Activated CD4-positive, CD25-positive, alpha-beta regulatory T cell treated with anti-CD3 and anti-CD28 coated beads, Interleukin-2, amount 50 U/mL, for 72 hours (primary cell): ENCODE data around the gene MAPK12.

Experiments
- DNase-seq: peaks from one replicate; pipeline ENCODE4 v3.0.0; 2021

The MAPK12 gene

DNA sequence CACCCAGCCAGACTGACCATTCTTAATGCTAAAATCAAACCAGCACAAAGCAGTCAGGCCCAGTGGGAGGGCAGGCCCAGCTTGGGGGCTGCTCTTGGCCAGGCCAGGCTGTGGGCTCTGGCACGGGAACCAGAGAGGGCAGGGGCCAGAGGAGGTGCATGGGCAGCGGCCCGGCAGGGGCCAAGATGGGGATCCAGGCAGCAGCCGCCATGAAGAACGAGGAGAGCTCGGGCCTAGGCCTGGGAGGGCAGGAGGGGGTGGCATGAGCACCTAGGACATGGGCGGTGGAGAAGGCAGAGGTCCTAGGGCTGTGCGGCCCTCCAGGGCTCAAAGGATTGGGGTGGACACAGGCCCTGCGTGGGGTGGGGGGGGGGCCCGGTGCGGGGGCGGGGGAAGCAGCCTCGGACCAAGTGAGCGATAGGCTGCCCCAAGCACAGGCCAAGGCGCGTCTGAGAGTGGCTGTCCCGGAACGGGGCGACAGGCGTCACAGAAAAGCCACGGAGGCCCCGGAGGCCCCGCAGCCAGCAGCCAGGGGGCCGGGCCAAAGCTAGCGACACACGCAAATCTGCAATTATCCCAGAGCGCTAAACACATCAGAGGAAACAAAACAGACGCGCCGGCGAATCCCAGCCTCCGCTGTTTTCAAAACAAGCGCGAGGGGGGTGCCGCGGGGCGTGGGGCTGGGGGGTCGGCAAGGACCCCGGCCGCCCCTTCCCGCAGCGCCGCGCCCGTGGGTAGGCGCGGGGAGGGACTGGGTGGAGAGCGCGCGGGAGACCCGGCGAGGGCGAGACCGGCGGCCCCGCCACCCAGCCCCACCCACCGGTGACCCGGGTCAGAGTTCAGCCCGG lies 37.7 kb upstream of the MAPK12 start:
- no peak for DNase-seq

GRCh38 chr22:50298266-50298637 lies 36.8 kb upstream of the MAPK12 start:
- DNase-seq = no peak

GRCh38 chr22:50297510-50298265 lies 36.2 kb upstream of the MAPK12 start:
- no peak for DNase-seq

GRCh38 chr22:50296658-50297490 lies 35.4 kb upstream of the MAPK12 start:
- no peak for DNase-seq

- DNase-seq = no peak
Observed at GRCh38 chr22:50294319-50294656, 32.8 kb upstream of the MAPK12 start.

GRCh38 chr22:50293441-50294318 lies 32.2 kb upstream of the MAPK12 start:
- DNase-seq = no peak

GRCh38 chr22:50292643-50293440 lies 31.4 kb upstream of the MAPK12 start:
- DNase-seq = no peak

DNA sequence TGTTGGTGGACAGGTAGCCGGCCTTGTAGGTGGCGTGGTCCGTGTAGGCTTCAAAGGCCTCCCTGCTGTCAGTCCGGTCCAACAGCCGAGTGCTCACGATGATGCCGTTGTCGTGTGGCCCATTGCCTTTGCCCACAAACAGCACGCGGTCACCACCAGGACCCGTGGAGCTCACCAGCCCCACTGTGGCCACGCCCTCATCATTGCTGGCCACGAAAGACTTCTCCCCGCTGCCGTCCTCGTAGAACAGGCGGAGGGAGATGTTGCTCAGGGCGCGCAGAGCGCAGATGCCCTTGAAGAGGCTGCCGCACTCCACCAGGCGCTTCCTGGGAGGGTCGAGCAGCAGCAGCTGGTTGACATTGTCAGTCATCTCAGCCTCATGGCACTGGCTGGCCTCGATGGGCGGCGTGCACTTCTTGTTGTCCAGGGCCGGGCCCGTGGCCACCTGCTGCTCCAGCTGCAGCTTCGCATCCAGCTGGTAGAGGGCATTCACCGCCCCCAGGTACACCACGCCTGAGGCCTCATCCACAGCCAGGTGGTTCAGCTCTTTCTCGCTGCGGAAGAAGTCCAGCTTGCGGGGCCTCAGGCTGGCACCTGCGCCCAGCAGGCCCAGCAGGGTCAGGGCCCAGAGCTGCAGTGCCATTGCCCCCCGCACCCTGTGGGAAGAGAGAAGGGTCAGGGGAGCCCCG lies 28.6 kb upstream of the MAPK12 start:
- no peak for DNase-seq

GRCh38 chr22:50289151-50289941 lies 27.9 kb upstream of the MAPK12 start:
- DNase-seq = no peak

GRCh38 chr22:50287731-50288130 lies 26.2 kb upstream of the MAPK12 start:
- no peak for DNase-seq

GRCh38 chr22:50286701-50287318 lies 25.3 kb upstream of the MAPK12 start:
- DNase-seq = no peak

GRCh38 chr22:50286275-50286674 lies 24.8 kb upstream of the MAPK12 start:
- no peak for DNase-seq

DNA sequence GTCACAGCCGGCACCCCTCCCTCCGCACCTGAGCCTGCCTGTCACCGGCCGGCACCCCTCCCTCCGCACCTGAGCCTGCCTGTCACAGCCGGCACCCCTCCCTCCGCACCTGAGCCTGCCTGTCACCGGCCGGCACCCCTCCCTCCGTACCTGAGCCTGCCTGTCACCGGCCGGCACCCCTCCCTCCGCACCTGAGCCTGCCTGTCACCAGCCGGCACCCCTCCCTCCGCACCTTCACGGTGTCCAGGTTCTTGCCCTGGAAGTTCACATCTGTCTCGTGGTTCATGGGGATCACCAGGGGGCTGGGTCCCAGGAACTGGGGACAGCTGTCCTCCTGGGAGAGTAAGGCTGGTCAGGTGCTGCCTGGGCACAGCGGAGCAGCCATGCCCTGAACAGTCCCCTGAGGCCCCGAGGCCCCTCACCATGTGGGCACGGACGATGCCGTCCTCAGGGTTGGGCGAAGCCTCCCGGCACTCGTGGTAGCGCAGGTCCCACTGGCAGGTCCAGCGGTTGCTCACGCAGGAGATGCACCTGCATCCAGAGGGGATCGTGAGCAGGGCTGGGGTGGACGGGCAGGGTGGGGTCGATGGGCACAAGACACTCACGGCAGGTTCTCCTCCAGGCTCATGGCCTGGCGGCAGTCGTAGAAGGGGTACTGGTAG lies 24.2 kb upstream of the MAPK12 start:
- no peak for DNase-seq

DNA sequence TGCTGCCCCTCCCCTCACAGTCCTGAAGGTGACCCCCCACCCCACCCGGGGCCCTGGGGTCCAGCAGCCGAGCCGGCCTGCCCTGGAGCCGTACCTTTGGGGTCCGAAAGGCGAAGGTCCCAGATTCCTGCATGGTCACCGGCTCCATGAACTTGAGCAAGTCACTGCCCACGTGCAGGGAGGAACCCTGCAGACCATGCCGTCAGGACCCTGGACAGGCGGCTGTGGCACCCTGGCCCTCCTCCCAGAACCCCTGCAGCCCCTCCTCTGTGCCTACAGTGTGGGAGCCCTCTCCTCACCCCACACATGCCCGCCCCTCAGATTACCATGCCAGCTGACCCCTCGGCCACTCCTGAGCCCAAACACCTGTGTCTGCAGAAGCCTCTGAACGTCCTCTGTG lies 23.0 kb upstream of the MAPK12 start:
- DNase-seq = no peak

DNA sequence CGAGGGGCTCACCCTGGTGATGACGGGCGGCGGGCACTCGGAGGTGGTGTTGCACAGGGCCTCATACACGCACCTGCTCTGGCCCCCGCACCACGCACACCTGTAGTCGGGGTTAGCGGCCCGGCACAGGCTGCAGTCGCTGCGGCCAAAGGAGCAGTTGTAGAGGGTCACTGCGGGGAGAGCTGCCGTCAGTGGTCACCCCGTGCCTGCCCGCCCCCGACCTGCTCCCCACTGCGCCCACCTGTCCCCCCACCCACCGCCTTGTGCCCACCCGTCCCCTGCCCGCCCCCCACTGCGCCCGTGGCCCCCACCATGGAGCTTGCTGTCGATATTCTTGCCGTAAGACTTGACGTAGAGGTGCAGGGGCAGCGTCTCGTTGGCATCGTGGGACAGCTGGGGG lies 22.3 kb upstream of the MAPK12 start:
- DNase-seq = no peak

GRCh38 chr22:50282361-50283155 lies 21.1 kb upstream of the MAPK12 start:
- no peak for DNase-seq

GRCh38 chr22:50281957-50282356 lies 20.5 kb upstream of the MAPK12 start:
- DNase-seq = no peak

DNA sequence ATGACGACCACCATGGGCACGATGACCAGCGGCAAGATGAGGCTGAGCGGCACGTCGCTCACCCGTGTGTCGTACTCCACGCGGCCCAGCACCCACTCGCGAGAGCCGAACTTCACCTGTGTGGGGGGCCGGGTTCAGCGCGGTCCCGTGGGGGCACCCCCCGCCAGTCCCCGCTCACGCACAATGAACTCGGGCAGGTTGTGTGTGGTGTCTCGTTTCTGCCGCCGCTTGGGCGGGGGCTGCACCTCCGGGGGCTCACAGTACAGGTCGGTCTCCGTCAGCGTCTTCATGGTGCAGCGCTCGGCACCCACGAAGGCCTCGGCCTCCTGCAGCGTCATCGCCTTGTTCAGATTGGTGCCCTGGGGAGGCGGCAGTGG lies 19.9 kb upstream of the MAPK12 start:
- no peak for DNase-seq
